Neural cell (in vitro differentiated cells): ENCODE results near the gene TADA1. TPM values are rescaled to one million over a fixed set of nuclear protein-coding genes. Genes with fewer than 3 reads are reported as not detected.

ENCODE experiments used
- H2AFZ ChIP-seq: fragments of 200-600, 300-800 bp; sonication (generic), shearing (Covaris generic); 2 replicates; pipeline ENCODE4 v1.6.0; 2014; ENCODE audit warnings: low read depth, mild to moderate bottlenecking, antibody characterized with exemption, low read length, moderate library complexity
- H3F3A ChIP-seq: fragments of 200-600 bp; shearing (Covaris generic); 2 replicates; pipeline ENCODE4 v1.6.1; 2016; ENCODE audit warnings: mild to moderate bottlenecking, moderate library complexity, mixed read lengths, antibody characterized with exemption, low read length; ENCODE audit not compliant: insufficient read depth, poor library complexity, severe bottlenecking
- H3K27ac ChIP-seq: fragments of 200-600, 300-800 bp; sonication (generic), shearing (Covaris generic); 2 replicates; pipeline ENCODE4 v1.5.1; 2014; ENCODE audit warnings: mild to moderate bottlenecking, low read length, moderate library complexity
- H3K27me3 ChIP-seq: fragments of 300-800, 200-600 bp; sonication (generic), shearing (Covaris generic); 2 replicates; pipeline ENCODE4 v1.6.0; 2014; ENCODE audit warnings: mild to moderate bottlenecking, low read depth, low read length, moderate library complexity; ENCODE audit not compliant: insufficient read depth
- H3K36me3 ChIP-seq: fragments of 300-800, 200-600 bp; sonication (generic), shearing (Covaris generic); 2 replicates; pipeline ENCODE4 v1.5.1; 2014; ENCODE audit warnings: mild to moderate bottlenecking, antibody characterized with exemption, low read length, moderate library complexity; ENCODE audit not compliant: insufficient read depth
- H3K4me2 ChIP-seq: fragments of 300-800, 200-600 bp; sonication (generic), shearing (Covaris generic); 2 replicates; pipeline ENCODE4 v1.6.0; 2014; ENCODE audit warnings: mild to moderate bottlenecking, low read length
- H3K4me3 ChIP-seq: fragments of 300-800, 200-600 bp; sonication (generic), shearing (Covaris generic); 2 replicates; pipeline ENCODE4 v1.5.1; 2014; ENCODE audit warnings: mild to moderate bottlenecking, low read length, moderate library complexity
- H3K79me2 ChIP-seq: fragments of 200-600 bp; shearing (Covaris generic); replicated peaks from 2 replicates; pipeline ENCODE4 v1.6.0; 2014; ENCODE audit warnings: mild to moderate bottlenecking, low read length, moderate library complexity; ENCODE audit not compliant: insufficient read depth
- H3K9ac ChIP-seq: fragments of 300-800, 200-600 bp; sonication (generic), shearing (Covaris generic); 2 replicates; pipeline ENCODE4 v1.6.1; 2016; ENCODE audit warnings: mild to moderate bottlenecking, low read length, mixed read lengths
- H3K9me2 ChIP-seq: fragments of 200-600 bp; shearing (Covaris generic); 2 replicates; pipeline ENCODE4 v1.6.1; 2016; ENCODE audit warnings: mild to moderate bottlenecking, low read length, mixed read lengths; ENCODE audit not compliant: insufficient read depth
- H3K9me3 ChIP-seq: fragments of 200-600, 300-800 bp; sonication (generic), shearing (Covaris generic); 2 replicates; pipeline ENCODE4 v1.6.1; 2016; ENCODE audit warnings: mild to moderate bottlenecking, mixed run types, low read length, moderate library complexity, mixed read lengths
- H4K20me1 ChIP-seq: fragments of 200-600 bp; shearing (Covaris generic); 2 replicates; pipeline ENCODE4 v1.6.1; 2016; ENCODE audit warnings: mild to moderate bottlenecking, mixed run types; ENCODE audit not compliant: insufficient read depth
- EP300 ChIP-seq: fragments of 450-650 bp; conservative IDR thresholded peaks from 2 replicates; pipeline ENCODE4 v1.6.1; 2014; ENCODE audit warnings: antibody characterized with exemption, mild to moderate bottlenecking, moderate library complexity; ENCODE audit not compliant: poor library complexity, severe bottlenecking
- EZH2 ChIP-seq: fragments of 200-600, 300-800 bp; shearing (Covaris generic), sonication (generic); IDR thresholded peaks from 2 replicates; pipeline ENCODE4 v1.6.1; 2014; ENCODE audit warnings: antibody characterized with exemption, low read length, borderline replicate concordance, mild to moderate bottlenecking; ENCODE audit not compliant: insufficient read depth, poor library complexity, severe bottlenecking
- MXI1 ChIP-seq: fragments of 450-650 bp; conservative IDR thresholded peaks from 2 replicates; pipeline ENCODE4 v1.6.1; 2014; ENCODE audit warnings: antibody characterized with exemption, mild to moderate bottlenecking; ENCODE audit not compliant: poor library complexity, severe bottlenecking
- POLR2AphosphoS5 ChIP-seq: IDR thresholded peaks from 2 replicates; pipeline ENCODE4 v1.6.1; 2012
- RAD21 ChIP-seq: fragments of 450-650 bp; conservative IDR thresholded peaks from 2 replicates; pipeline ENCODE4 v1.6.1; 2014; ENCODE audit warnings: antibody characterized with exemption, mild to moderate bottlenecking, moderate library complexity
- SMC3 ChIP-seq: fragments of 450-650 bp; conservative IDR thresholded peaks from 2 replicates; pipeline ENCODE4 v1.6.1; 2014; ENCODE audit warnings: antibody characterized with exemption, mild to moderate bottlenecking, moderate library complexity; ENCODE audit not compliant: poor library complexity
- TAF1 ChIP-seq: IDR thresholded peaks from 2 replicates; pipeline ENCODE4 v1.6.1; 2012; ENCODE audit warnings: low read depth
- polyA plus RNA-seq: library from polyadenylated mRNA; depleted of rRNA; stranded (reverse); fragments of >200 nt; gene quantifications from 2 replicates; pipeline ENCODE4 v1.2.3, GENCODE V29; 2014
- TF ChIP-seq, protein P1 (sequence below): fragments of 450-650 bp; IDR thresholded peaks from 2 replicates; pipeline ENCODE4 v1.5.1; 2014; ENCODE audit warnings: antibody characterized with exemption, mild to moderate bottlenecking, moderate library complexity; ENCODE audit not compliant: poor library complexity, severe bottlenecking
- TF ChIP-seq, protein P2 (sequence below): IDR thresholded peaks from 2 replicates; pipeline ENCODE4 v1.6.1; 2012; ENCODE audit warnings: borderline replicate concordance

TADA1 gene
- polyA plus RNA-seq, 1 donor from 2014 or later: 99.6 TPM

DNA sequence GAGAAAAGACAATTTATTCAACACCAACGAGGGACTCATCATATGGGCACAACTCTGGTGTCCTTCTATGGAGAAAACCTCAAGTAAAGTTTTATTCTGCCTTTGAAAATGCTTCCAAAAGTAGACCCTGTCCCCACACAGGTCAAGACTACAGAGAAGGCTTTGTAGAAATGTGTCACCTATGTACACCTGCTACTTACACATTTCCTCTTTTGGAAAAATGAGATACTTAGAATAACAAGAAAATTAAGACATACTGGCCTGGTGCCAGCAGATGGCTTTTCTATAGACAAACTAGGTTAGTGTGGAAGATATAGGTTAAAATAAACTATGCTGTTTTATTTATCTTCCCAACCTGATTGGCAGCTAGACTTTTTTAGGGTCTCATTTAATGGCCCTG, 23.1 kb downstream of the TADA1 start:
- Histone ChIP-seq H3K27ac (no peak overlapping the region), H3K79me2 (peaks cover 17% of the 10 kb centered on the region), H3K9ac (no peak overlapping the region), H3K9me3 (no peaks in the 10 kb centered on the region), H3K9me2 (no peaks in the 10 kb centered on the region), H3K4me3 (no peak overlapping the region), H3K36me3 (peaks cover 8% of the 10 kb centered on the region), H3F3A (no peaks in the 10 kb centered on the region), H4K20me1 (no peaks in the 10 kb centered on the region), H3K27me3 (no peaks in the 10 kb centered on the region), H2AFZ (no peak overlapping the region), H3K4me2 (no peak overlapping the region)
- TF ChIP-seq, protein P1, sequence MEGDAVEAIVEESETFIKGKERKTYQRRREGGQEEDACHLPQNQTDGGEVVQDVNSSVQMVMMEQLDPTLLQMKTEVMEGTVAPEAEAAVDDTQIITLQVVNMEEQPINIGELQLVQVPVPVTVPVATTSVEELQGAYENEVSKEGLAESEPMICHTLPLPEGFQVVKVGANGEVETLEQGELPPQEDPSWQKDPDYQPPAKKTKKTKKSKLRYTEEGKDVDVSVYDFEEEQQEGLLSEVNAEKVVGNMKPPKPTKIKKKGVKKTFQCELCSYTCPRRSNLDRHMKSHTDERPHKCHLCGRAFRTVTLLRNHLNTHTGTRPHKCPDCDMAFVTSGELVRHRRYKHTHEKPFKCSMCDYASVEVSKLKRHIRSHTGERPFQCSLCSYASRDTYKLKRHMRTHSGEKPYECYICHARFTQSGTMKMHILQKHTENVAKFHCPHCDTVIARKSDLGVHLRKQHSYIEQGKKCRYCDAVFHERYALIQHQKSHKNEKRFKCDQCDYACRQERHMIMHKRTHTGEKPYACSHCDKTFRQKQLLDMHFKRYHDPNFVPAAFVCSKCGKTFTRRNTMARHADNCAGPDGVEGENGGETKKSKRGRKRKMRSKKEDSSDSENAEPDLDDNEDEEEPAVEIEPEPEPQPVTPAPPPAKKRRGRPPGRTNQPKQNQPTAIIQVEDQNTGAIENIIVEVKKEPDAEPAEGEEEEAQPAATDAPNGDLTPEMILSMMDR: no peak
- TF ChIP-seq RAD21 (no peak), POLR2AphosphoS5 (no peak), EP300 (no peak), EZH2 (no peak), MXI1 (no peak), TAF1 (no peak), SMC3 (no peak)
- TF ChIP-seq, protein P2, sequence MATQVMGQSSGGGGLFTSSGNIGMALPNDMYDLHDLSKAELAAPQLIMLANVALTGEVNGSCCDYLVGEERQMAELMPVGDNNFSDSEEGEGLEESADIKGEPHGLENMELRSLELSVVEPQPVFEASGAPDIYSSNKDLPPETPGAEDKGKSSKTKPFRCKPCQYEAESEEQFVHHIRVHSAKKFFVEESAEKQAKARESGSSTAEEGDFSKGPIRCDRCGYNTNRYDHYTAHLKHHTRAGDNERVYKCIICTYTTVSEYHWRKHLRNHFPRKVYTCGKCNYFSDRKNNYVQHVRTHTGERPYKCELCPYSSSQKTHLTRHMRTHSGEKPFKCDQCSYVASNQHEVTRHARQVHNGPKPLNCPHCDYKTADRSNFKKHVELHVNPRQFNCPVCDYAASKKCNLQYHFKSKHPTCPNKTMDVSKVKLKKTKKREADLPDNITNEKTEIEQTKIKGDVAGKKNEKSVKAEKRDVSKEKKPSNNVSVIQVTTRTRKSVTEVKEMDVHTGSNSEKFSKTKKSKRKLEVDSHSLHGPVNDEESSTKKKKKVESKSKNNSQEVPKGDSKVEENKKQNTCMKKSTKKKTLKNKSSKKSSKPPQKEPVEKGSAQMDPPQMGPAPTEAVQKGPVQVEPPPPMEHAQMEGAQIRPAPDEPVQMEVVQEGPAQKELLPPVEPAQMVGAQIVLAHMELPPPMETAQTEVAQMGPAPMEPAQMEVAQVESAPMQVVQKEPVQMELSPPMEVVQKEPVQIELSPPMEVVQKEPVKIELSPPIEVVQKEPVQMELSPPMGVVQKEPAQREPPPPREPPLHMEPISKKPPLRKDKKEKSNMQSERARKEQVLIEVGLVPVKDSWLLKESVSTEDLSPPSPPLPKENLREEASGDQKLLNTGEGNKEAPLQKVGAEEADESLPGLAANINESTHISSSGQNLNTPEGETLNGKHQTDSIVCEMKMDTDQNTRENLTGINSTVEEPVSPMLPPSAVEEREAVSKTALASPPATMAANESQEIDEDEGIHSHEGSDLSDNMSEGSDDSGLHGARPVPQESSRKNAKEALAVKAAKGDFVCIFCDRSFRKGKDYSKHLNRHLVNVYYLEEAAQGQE: no peak

DNA sequence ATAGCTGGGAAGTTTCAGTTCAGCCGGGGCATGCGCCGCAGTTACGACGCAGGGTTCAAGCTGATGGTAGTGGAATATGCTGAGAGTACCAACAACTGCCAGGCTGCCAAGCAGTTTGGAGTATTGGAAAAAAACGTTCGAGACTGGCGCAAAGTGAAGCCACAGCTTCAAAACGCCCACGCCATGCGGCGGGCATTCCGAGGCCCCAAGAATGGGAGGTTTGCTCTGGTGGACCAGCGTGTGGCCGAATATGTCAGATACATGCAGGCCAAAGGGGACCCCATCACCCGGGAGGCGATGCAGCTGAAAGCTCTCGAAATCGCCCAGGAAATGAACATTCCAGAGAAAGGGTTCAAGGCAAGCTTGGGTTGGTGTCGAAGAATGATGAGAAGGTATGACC, 26.9 kb downstream of the TADA1 start:
- Histone ChIP-seq H3K9ac (no peak overlapping the region), H3K9me3 (no peaks in the 10 kb centered on the region), H3K4me2 (no peak overlapping the region), H3K4me3 (no peak overlapping the region), H3F3A (no peaks in the 10 kb centered on the region), H4K20me1 (no peaks in the 10 kb centered on the region), H3K27ac (no peak overlapping the region), H3K9me2 (no peaks in the 10 kb centered on the region), H3K36me3 (peaks cover 17% of the 10 kb centered on the region), H3K79me2 (peaks cover 17% of the 10 kb centered on the region), H2AFZ (no peak overlapping the region), H3K27me3 (no peaks in the 10 kb centered on the region)
- TF ChIP-seq, protein P2: no peak
